ENCODE results near the gene CPB2.

CPB2 gene

GRCh38 chr13:46085737-46086136 lies 19.1 kb downstream of the CPB2 start:
- in situ Hi-C loops (cut with MboI; ENCODE audit: low sequenced_read_pairs, unreplicated experiment), result no loop called here
- DNase-seq (ENCODE audit: low spot score), result no peak
- TF ChIP-seq CTCF (IDR thresholded peaks at IDR 0.05; ENCODE audit: borderline replicate concordance, control extremely low read depth, extremely low read depth, insufficient read depth, missing control alignments), result no peak

- in situ Hi-C loops (cut with MboI; ENCODE audit: low sequenced_read_pairs, unreplicated experiment), result no loop called here
- TF ChIP-seq CTCF (IDR thresholded peaks at IDR 0.05; ENCODE audit: borderline replicate concordance, control extremely low read depth, extremely low read depth, insufficient read depth, missing control alignments), result no peak
- DNase-seq (ENCODE audit: low spot score), result no peak
Measured at GRCh38 chr13:46082324-46082723, 22.5 kb downstream of the CPB2 start.

GRCh38 chr13:46079770-46080169 lies 25.1 kb downstream of the CPB2 start:
- DNase-seq (ENCODE audit: low spot score), result no peak
- no peak for TF ChIP-seq CTCF (IDR thresholded peaks at IDR 0.05; ENCODE audit: borderline replicate concordance, control extremely low read depth, extremely low read depth, insufficient read depth, missing control alignments)
- in situ Hi-C loops (cut with MboI; ENCODE audit: low sequenced_read_pairs, unreplicated experiment), result no loop called here

- no peak for TF ChIP-seq CTCF (IDR thresholded peaks at IDR 0.05; ENCODE audit: borderline replicate concordance, control extremely low read depth, extremely low read depth, insufficient read depth, missing control alignments)
- no peak for DNase-seq (ENCODE audit: low spot score)
- in situ Hi-C loops (cut with MboI; ENCODE audit: low sequenced_read_pairs, unreplicated experiment), result no loop called here
Measured at GRCh38 chr13:46077265-46077664, 27.6 kb downstream of the CPB2 start.

- DNase-seq (ENCODE audit: low spot score), result no peak
- in situ Hi-C loops (cut with MboI; ENCODE audit: low sequenced_read_pairs, unreplicated experiment), result no loop called here
- no peak for TF ChIP-seq CTCF (IDR thresholded peaks at IDR 0.05; ENCODE audit: borderline replicate concordance, control extremely low read depth, extremely low read depth, insufficient read depth, missing control alignments)
Measured at GRCh38 chr13:46076827-46077226, 28.0 kb downstream of the CPB2 start.

- TF ChIP-seq CTCF (IDR thresholded peaks at IDR 0.05; ENCODE audit: borderline replicate concordance, control extremely low read depth, extremely low read depth, insufficient read depth, missing control alignments), result no peak
- no peak for DNase-seq (ENCODE audit: low spot score)
- in situ Hi-C loops (cut with MboI; ENCODE audit: low sequenced_read_pairs, unreplicated experiment), result no loop called here
Measured at GRCh38 chr13:46075811-46076210, 29.0 kb downstream of the CPB2 start.
